ENCODE data around the gene AMBP. TPM values are rescaled to one million over a fixed set of nuclear protein-coding genes. Genes with fewer than 3 reads are reported as not detected.
A peak's percentile ranks its signal among the peaks of the same experiment; 100 is the strongest.
"Not testable (repeated sequence)": the region's sequence is repeated elsewhere in the genome, so short reads cannot be mapped to it uniquely, and the experiment has no call there.

The AMBP gene
- total RNA-seq, 1 donor from 2014 or later = not detected

- no peaks in the 10 kb centered on the region for H3K4me1 Mint-ChIP-seq
These were observed 28.5 kb downstream of the AMBP start for GRCh38 chr9:114049441-114050225.

GRCh38 chr9:114048533-114049415 lies 29.3 kb downstream of the AMBP start:
- intact Hi-C loops (cut with micrococcal nuclease) = no loop called here
- no peak overlapping the region for H3K4me3 Mint-ChIP-seq
- H3K4me1 Mint-ChIP-seq = no peaks in the 10 kb centered on the region
- H3K36me3 Mint-ChIP-seq (ENCODE audit: low read depth) = no peaks in the 10 kb centered on the region
- H3K27me3 Mint-ChIP-seq = peaks cover 3% of the 10 kb centered on the region
- H3K27ac Mint-ChIP-seq = no peak overlapping the region
- no peak for DNase-seq
- no peaks in the 10 kb centered on the region for H3K9me3 Mint-ChIP-seq

More at GRCh38 chr9:114049441-114050225, 28.5 kb downstream of the AMBP start:
- Mint-ChIP-seq H3K9me3 (no peaks in the 10 kb centered on the region), H3K27me3 (no peaks in the 10 kb centered on the region), H3K36me3 (ENCODE audit: low read depth) (no peaks in the 10 kb centered on the region), H3K4me3 (no peak overlapping the region), H3K27ac (no peak overlapping the region)
- DNase-seq = no peak
- intact Hi-C loops (cut with micrococcal nuclease) = no loop called here

DNA sequence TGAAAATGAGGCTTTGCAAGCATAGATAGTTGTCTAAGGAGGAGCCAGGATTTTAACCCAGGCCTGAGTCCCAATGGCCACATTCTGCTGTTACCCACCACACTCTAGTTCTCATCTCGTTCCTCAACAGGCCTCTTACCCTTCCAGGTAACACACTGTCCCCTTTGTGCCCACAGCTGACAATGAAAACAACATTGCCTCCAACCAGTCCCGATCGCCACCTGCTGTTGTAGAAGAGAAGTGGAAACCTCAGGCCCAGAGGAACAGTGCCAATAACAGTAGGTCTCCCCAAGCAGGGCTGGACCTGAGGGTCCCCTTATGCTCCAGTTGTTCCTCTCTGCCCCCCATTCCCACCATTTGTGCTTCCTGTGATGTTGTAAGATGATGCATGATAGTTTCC lies 30.4 kb downstream of the AMBP start:
- intact Hi-C loops (cut with micrococcal nuclease) = no loop called here
- peaks cover 4% of the 10 kb centered on the region for H3K27me3 Mint-ChIP-seq
- no peak for DNase-seq
- no peaks in the 10 kb centered on the region for H3K36me3 Mint-ChIP-seq (ENCODE audit: low read depth)
- H3K4me1 Mint-ChIP-seq = no peaks in the 10 kb centered on the region
- H3K4me3 Mint-ChIP-seq = no peak overlapping the region
- no peaks in the 10 kb centered on the region for H3K9me3 Mint-ChIP-seq
- H3K27ac Mint-ChIP-seq = no peak overlapping the region

GRCh38 chr9:114046875-114047274 lies 31.2 kb downstream of the AMBP start:
- H3K4me1 Mint-ChIP-seq = no peaks in the 10 kb centered on the region
- H3K27ac Mint-ChIP-seq = no peak overlapping the region
- no peaks in the 10 kb centered on the region for H3K9me3 Mint-ChIP-seq
- H3K27me3 Mint-ChIP-seq = peaks cover 4% of the 10 kb centered on the region
- intact Hi-C loops (cut with micrococcal nuclease) = no loop called here
- no peak for DNase-seq
- H3K36me3 Mint-ChIP-seq (ENCODE audit: low read depth) = no peaks in the 10 kb centered on the region
- no peak overlapping the region for H3K4me3 Mint-ChIP-seq

DNA sequence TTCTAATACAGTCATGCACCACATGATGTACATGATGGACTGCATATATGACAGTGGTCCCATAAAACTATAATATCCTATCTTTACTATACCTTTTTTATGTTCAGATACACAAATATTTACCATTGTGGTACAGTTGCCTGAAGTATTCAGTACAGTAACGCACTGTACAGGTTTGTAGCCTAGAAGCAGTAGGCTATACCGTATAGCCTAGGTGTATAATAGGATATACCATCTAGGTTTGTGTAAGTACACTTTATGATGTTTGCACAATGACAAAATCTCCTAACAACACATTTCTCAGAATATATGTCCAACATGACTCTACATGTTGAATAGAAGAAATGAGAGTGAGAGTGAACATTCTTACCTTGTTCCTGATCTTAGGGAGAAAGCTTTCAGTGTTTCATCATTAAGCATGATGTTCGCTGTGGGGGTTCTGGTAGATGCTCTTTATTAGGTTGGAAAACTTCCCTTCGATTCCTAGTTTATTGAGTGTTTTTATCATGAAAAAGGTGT lies 31.8 kb downstream of the AMBP start:
- Mint-ChIP-seq H3K9me3 (peaks cover 2% of the 10 kb centered on the region), H3K4me1 (no peaks in the 10 kb centered on the region), H3K27me3 (peaks cover 4% of the 10 kb centered on the region), H3K27ac (no peak overlapping the region), H3K36me3 (ENCODE audit: low read depth) (no peaks in the 10 kb centered on the region), H3K4me3 (no peak overlapping the region)
- intact Hi-C loops (cut with micrococcal nuclease) = no loop called here
- DNase-seq = no peak

GRCh38 chr9:114043660-114044059 lies 34.4 kb downstream of the AMBP start:
- intact Hi-C loops (cut with micrococcal nuclease); H3K36me3 Mint-ChIP-seq (ENCODE audit: low read depth); H3K9me3 Mint-ChIP-seq: not testable (repeated sequence)

DNA sequence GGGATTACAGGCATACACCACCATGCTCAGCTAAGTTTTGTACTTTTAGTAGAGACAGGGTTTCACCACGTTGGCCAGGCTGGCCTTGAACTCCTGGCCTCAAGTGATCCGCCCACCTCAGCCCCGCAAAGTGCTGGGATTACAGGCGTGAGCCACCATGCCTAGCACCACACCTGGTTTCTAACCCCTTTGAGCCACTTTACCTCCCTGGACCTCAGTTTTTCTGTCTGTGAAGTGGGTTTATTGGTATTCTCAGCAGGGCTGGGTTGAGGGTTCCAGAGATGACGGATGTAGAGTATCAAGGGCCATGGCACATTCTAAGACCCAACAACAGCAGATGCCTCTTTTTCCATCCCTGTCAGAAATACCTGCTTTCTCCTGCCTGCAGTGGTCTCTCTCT lies 38.6 kb downstream of the AMBP start:
- intact Hi-C loops (cut with micrococcal nuclease) = no loop called here
- Mint-ChIP-seq H3K4me3 (no peak overlapping the region), H3K27ac (no peak overlapping the region), H3K9me3 (peaks cover 2% of the 10 kb centered on the region), H3K4me1 (no peaks in the 10 kb centered on the region), H3K36me3 (ENCODE audit: low read depth) (no peaks in the 10 kb centered on the region), H3K27me3 (peaks cover 4% of the 10 kb centered on the region)
- DNase-seq = peak; percentile 20

More at GRCh38 chr9:114043660-114044059, 34.4 kb downstream of the AMBP start:
- H3K27me3 Mint-ChIP-seq, H3K27ac Mint-ChIP-seq, H3K4me1 Mint-ChIP-seq, DNase-seq, H3K4me3 Mint-ChIP-seq: not testable (repeated sequence)

GRCh38 chr9:114038724-114039313 lies 39.3 kb downstream of the AMBP start:
- Mint-ChIP-seq H3K4me3 (no peak overlapping the region), H3K36me3 (ENCODE audit: low read depth) (no peaks in the 10 kb centered on the region), H3K9me3 (peaks cover 2% of the 10 kb centered on the region), H3K27me3 (peaks cover 2% of the 10 kb centered on the region), H3K27ac (no peak overlapping the region), H3K4me1 (no peaks in the 10 kb centered on the region)
- intact Hi-C loops (cut with micrococcal nuclease) = no loop called here
- peak; percentile 17 for DNase-seq

DNA sequence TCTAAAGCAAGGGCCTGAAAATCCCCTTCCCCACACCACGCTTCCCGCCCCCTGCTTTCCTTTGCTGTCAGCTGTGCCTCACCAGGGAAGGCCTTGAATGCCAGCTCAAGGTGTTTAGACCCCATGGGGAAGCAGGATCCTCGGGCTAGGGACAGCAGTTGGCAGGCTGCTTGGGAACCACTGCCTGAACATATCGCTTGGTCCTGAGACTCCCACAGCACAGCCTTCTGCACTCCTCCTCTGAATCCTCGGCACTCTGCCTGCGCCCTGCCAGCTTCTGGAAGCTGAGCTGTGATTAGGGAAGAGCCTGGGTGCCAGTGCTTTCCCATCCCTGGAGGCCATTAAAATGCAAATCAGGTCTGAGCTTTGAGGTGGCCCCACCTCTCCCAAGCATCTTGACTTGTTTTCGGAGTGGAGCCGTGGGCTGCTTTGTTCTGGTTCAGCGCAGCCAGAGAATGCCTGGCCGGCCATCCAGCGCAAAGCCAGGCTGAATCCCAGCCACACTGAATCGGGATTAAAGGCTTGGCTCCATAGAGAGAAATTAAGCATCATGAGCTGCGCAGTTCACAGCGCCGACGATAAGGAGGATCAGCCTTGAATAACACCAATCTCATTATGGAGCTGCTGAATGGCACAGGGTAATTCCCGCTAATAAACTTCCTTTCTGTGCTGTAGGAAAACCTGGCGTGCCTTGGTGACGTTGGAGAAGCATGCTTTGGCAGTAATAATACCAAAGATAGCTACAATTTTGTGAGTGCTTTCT lies 40.0 kb downstream of the AMBP start:
- intact Hi-C loops (cut with micrococcal nuclease) = no loop called here
- H3K4me3 Mint-ChIP-seq = no peak overlapping the region
- H3K27me3 Mint-ChIP-seq = no peaks in the 10 kb centered on the region
- no peaks in the 10 kb centered on the region for H3K36me3 Mint-ChIP-seq (ENCODE audit: low read depth)
- H3K9me3 Mint-ChIP-seq = peaks cover 2% of the 10 kb centered on the region
- DNase-seq = peak; percentile 42
- H3K27ac Mint-ChIP-seq = no peak overlapping the region
- H3K4me1 Mint-ChIP-seq = no peaks in the 10 kb centered on the region

DNA sequence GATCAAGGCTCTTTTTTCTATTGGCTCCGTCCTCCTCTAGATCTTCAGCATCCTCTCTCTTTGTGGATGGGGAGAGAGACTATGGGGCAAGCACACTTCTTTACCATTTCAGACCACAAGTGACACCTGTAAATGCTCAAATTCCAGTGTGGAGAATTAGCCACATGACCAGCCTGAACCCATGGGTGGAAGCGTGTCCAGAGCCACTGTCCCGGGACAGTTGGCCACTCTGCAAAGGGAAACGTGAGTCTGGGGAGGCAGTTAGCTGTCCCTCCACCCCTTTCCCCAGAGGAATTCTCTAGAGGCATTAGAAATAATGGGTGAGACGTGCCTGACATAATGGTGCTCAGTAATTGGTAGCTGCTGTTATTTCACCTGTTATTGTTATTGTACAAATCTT lies 40.9 kb downstream of the AMBP start:
- Mint-ChIP-seq H3K27ac (no peak overlapping the region), H3K9me3 (peaks cover 2% of the 10 kb centered on the region), H3K4me3 (no peak overlapping the region), H3K27me3 (no peaks in the 10 kb centered on the region), H3K36me3 (ENCODE audit: low read depth) (no peaks in the 10 kb centered on the region), H3K4me1 (no peaks in the 10 kb centered on the region)
- peak; percentile 45 for DNase-seq
- intact Hi-C loops (cut with micrococcal nuclease) = no loop called here

- intact Hi-C loops (cut with micrococcal nuclease) = no loop called here
- no peaks in the 10 kb centered on the region for H3K27me3 Mint-ChIP-seq
- H3K36me3 Mint-ChIP-seq (ENCODE audit: low read depth) = no peaks in the 10 kb centered on the region
- H3K4me3 Mint-ChIP-seq = no peak overlapping the region
- H3K9me3 Mint-ChIP-seq = no peaks in the 10 kb centered on the region
- H3K27ac Mint-ChIP-seq = no peak overlapping the region
- DNase-seq = peak; percentile 45
- H3K4me1 Mint-ChIP-seq = no peaks in the 10 kb centered on the region
These were observed 42.0 kb downstream of the AMBP start for GRCh38 chr9:114035845-114036801.

- no peaks in the 10 kb centered on the region for H3K4me1 Mint-ChIP-seq
- H3K4me3 Mint-ChIP-seq = no peak overlapping the region
- H3K27me3 Mint-ChIP-seq = no peaks in the 10 kb centered on the region
- H3K36me3 Mint-ChIP-seq (ENCODE audit: low read depth) = no peaks in the 10 kb centered on the region
- DNase-seq = no peak
- H3K27ac Mint-ChIP-seq = no peak overlapping the region
- H3K9me3 Mint-ChIP-seq = no peaks in the 10 kb centered on the region
- intact Hi-C loops (cut with micrococcal nuclease) = no loop called here
These were observed 42.8 kb downstream of the AMBP start for GRCh38 chr9:114035221-114035844.

All from activated CD4-positive, alpha-beta T cell treated with anti-CD3 and anti-CD28 coated beads, Interleukin-2, amount 10 ng/mL, durations not matched to agents 24 days and 14 days (primary cell).